Posterior vena cava (tissue), 2 donors: Measurements from ENCODE around the gene SUMF2. TPM values are rescaled to one million over a fixed set of nuclear protein-coding genes. Genes with fewer than 3 reads are reported as not detected.

Experiments used
- total RNA-seq, 2 donors: library from RNA; stranded (reverse); fragmentation: NEBNext Ultra II Directional; extraction: Animal tissue kit (Norgen Biotek cat#: 25700); gene quantifications; one replicate each; pipeline ENCODE4 v1.2.1, GENCODE V29; 2021
- donor health status: DM: yes; HTN: yes; CAD: no.
- donor health status: DM: yes; HTN: yes; CAD: no.

SUMF2 gene
- total RNA-seq, 2 donors from 2014 or later, result 84.6 to 129 TPM

Other genes with a start within 250 kb of the SUMF2 start
- not detected for gene SEPTIN14, start 201.5 kb upstream of the SUMF2 start, total RNA-seq
- gene ZNF713, start 176.8 kb upstream of the SUMF2 start, total RNA-seq, result 1 to 10 TPM; 1.5 to 2.0 TPM
- gene MRPS17, start 112.4 kb upstream of the SUMF2 start, total RNA-seq, result 10 to 100 TPM; 10.5 to 13.4 TPM
- gene NIPSNAP2, start 99.7 kb upstream of the SUMF2 start, total RNA-seq, result 10 to 100 TPM; 59.1 to 62.2 TPM
- gene PSPH, start 12.8 kb upstream of the SUMF2 start, total RNA-seq, result 1 to 10 TPM; 5.0 to 6.6 TPM
- gene CCT6A, start 12.5 kb upstream of the SUMF2 start, total RNA-seq, result 10 to 100 TPM; 75.9 to 87.9 TPM
- gene PHKG1, start 28.7 kb downstream of the SUMF2 start, total RNA-seq, result 1 to 10 TPM; 3.7 to 3.8 TPM
- gene CHCHD2, start 42.2 kb downstream of the SUMF2 start, total RNA-seq, result 100 to 1,000 TPM; 219 to 263 TPM
- gene NUPR2, start 52.1 kb downstream of the SUMF2 start, total RNA-seq, result not detected